HepG2 (cell line): ENCODE results near the gene WBP1. TPM values are rescaled to one million over a fixed set of nuclear protein-coding genes. Genes with fewer than 3 reads are reported as not detected.
A peak's percentile ranks its signal among the peaks of the same experiment; 100 is the strongest.

ENCODE experiments used
- AGO2 ChIP-seq: fragments of 200-400 bp; formaldehyde crosslinking; optimal IDR thresholded peaks from 2 replicates; pipeline ENCODE3; 2017; ENCODE audit warnings: mild to moderate bottlenecking, low read depth, low read length, moderate library complexity
- CREM ChIP-seq, 2 experiments: sonication (generic) in 1 of 2; formaldehyde crosslinking in 1 of 2; IDR thresholded peaks; 2 replicates each; pipeline versions ENCODE4 v1.4.0 to v1.6.1; 2016 to 2020; ENCODE audit warnings: antibody characterized with exemption in 1 of 2, mild to moderate bottlenecking in 1 of 2, missing genetic modification reagents in 1 of 2
- ISL2 ChIP-seq: sonication (generic); formaldehyde crosslinking; IDR thresholded peaks from 2 replicates; pipeline ENCODE4 v1.5.0; 2020; ENCODE audit warnings: missing genetic modification reagents
- KLF13 ChIP-seq: sonication (generic); formaldehyde crosslinking; IDR thresholded peaks from 2 replicates; pipeline ENCODE4 v1.4.0; 2020; ENCODE audit warnings: mild to moderate bottlenecking, missing genetic modification reagents
- KLF6 ChIP-seq: IDR thresholded peaks from 2 replicates; pipeline ENCODE4 v1.8.0; 2016; ENCODE audit warnings: missing biosample characterization, missing genetic modification reagents
- LCORL ChIP-seq, 2 experiments: fragments of 450-650 bp in 1 of 2; sonication (generic) in 1 of 2; formaldehyde crosslinking in 1 of 2; IDR thresholded peaks; 2 replicates each; pipeline versions ENCODE4 v1.5.0 to v1.6.1; 2017 to 2020; ENCODE audit warnings: antibody characterized with exemption in 1 of 2, missing genetic modification reagents in 1 of 2
- NR2C2 ChIP-seq: sonication (generic); formaldehyde crosslinking; IDR thresholded peaks from 2 replicates; pipeline ENCODE4 v1.4.0; 2020; ENCODE audit warnings: missing genetic modification reagents, mild to moderate bottlenecking, moderate library complexity, borderline replicate concordance
- TARDBP ChIP-seq: sonication (generic); formaldehyde crosslinking; IDR thresholded peaks from 2 replicates; pipeline ENCODE4 v1.8.0; 2022; ENCODE audit warnings: mild to moderate bottlenecking, missing genetic modification reagents
- YY1 ChIP-seq: IDR thresholded peaks from 2 replicates; pipeline ENCODE4 v1.6.1; 2011; ENCODE audit warnings: low read length, low read depth, moderate library complexity, mild to moderate bottlenecking; ENCODE audit not compliant: insufficient read depth, insufficient replicate concordance
- ZIK1 ChIP-seq: sonication (generic); formaldehyde crosslinking; IDR thresholded peaks from 2 replicates; pipeline ENCODE4 v1.5.0; 2020; ENCODE audit warnings: mild to moderate bottlenecking, low read depth, missing genetic modification reagents, borderline replicate concordance
- polyA plus RNA-seq, 8 experiments: library from polyadenylated mRNA; depleted of rRNA in 3 of 8; stranded (reverse) in 7 of 8; unstranded in 1 of 8; fragments of >200 nt; fragmentation: Illumina TruSeq in 4 of 8; extraction: Trizol in 4 of 8; gene quantifications; 2 replicates each; pipeline versions ENCODE4 v1.2.1 to v1.2.3, GENCODE V29; 2011 to 2016; ENCODE audit warnings: low read depth in 4 of 8, missing spikeins in 1 of 8, mixed read lengths in 1 of 8; ENCODE audit not compliant: insufficient read depth in 1 of 8
- total RNA-seq, 5 experiments: library from RNA; depleted of rRNA; stranded (reverse); fragments of >200 nt; fragmentation: Illumina TruSeq; extraction: Trizol; gene quantifications; 2 replicates each; pipeline ENCODE4 v1.2.3, GENCODE V29; 2016; ENCODE audit warnings: low read depth in 1 of 5
- TF ChIP-seq, protein P1 (sequence below), 2 experiments: fragments of 450-650 bp in 1 of 2; sonication (generic) in 1 of 2; formaldehyde crosslinking; IDR thresholded peaks; 2 replicates each; pipeline versions ENCODE4 v1.5.0 to v1.8.0; 2020 to 2022; ENCODE audit warnings: mild to moderate bottlenecking in 1 of 2, missing genetic modification reagents in 1 of 2
- TF ChIP-seq, protein P2 (sequence below): sonication (generic); formaldehyde crosslinking; IDR thresholded peaks from 2 replicates; pipeline ENCODE4 v1.8.1; 2023; ENCODE audit warnings: mild to moderate bottlenecking, inconsistent platforms, moderate library complexity, missing genetic modification reagents, borderline replicate concordance
- TF ChIP-seq, protein P3 (sequence below): sonication (generic); formaldehyde crosslinking; IDR thresholded peaks from 2 replicates; pipeline ENCODE4 v1.5.0; 2020; ENCODE audit warnings: mild to moderate bottlenecking, missing genetic modification reagents, borderline replicate concordance
- TF ChIP-seq, protein P4 (sequence below): sonication (generic); formaldehyde crosslinking; IDR thresholded peaks from 2 replicates; pipeline ENCODE4 v1.4.0; 2020; ENCODE audit warnings: mild to moderate bottlenecking, missing genetic modification reagents

The WBP1 gene
- total and polyA plus RNA-seq, 2 of the 13 experiments (the other 11 are each of a cell fraction or from before 2014, with no cell fraction given) = 38.8 to 85.7 TPM

DNA sequence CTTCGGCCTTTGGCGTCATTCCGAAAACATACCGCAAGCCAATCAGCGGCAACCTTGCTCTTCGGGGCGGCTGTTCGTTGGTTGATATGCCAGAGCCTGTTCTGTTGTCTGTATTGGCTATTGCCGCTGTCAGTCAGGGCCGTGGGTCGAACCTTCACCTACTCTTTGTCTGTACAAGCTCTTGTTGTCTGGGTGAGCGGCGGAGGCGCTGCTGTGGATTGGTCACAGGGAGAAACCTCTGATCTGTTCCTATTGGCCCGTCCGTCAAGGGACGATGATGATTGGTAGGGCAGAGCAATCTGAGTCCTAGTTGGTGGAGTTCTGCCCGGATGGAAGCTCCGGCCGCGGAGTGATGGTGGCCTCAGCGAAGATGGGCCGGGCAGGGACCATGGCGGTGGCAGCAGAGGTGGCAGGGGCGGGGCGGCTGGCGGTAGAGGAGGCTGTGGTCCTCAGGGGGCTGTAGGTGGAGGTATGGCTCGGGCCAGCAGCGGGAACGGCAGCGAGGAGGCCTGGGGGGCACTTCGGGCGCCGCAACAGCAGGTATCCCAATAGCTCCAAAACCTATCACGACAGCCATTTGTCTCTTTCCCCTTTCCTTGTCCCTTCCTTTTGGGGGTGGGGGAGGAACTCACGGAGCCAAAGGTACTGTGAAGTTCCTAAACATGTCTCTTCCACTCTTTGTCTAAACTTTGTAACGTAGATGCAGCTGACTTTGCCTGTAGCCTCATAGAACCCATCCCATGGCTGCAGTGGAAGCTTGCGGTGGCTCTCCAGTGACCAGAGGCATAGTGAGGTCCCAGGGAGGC is at the start of gene WBP1 (continued):
- TF ChIP-seq KLF6 (CRISPR knock-in tag) (no peak; the same call in 1 of the 2 replicates), LCORL (IDR thresholded peaks at IDR 0.05) (no peak), LCORL (CRISPR knock-in tag; IDR thresholded peaks at IDR 0.05) (peak; percentile 8; the same call in 1 of the 2 replicates), TARDBP (CRISPR knock-in tag) (0 out of 2 replicates have a peak, but pooled peaks have one; percentile 12), AGO2 (peak; percentile 78), KLF13 (CRISPR knock-in tag) (no peak), CREM (IDR thresholded peaks at IDR 0.05) (peak; percentile 95), CREM (CRISPR knock-in tag; IDR thresholded peaks at IDR 0.05) (no peak), ZIK1 (CRISPR knock-in tag) (0 out of 2 replicates have a peak, but pooled peaks have one; percentile 12), YY1 (peak; percentile 88), NR2C2 (CRISPR knock-in tag) (peak; percentile 76), ISL2 (CRISPR knock-in tag) (peak; percentile 9; the same call in 1 of the 2 replicates)
- TF ChIP-seq, protein P1, sequence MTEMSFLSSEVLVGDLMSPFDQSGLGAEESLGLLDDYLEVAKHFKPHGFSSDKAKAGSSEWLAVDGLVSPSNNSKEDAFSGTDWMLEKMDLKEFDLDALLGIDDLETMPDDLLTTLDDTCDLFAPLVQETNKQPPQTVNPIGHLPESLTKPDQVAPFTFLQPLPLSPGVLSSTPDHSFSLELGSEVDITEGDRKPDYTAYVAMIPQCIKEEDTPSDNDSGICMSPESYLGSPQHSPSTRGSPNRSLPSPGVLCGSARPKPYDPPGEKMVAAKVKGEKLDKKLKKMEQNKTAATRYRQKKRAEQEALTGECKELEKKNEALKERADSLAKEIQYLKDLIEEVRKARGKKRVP (CRISPR knock-in tag; IDR thresholded peaks at IDR 0.05) = no peak
- TF ChIP-seq, protein P2, sequence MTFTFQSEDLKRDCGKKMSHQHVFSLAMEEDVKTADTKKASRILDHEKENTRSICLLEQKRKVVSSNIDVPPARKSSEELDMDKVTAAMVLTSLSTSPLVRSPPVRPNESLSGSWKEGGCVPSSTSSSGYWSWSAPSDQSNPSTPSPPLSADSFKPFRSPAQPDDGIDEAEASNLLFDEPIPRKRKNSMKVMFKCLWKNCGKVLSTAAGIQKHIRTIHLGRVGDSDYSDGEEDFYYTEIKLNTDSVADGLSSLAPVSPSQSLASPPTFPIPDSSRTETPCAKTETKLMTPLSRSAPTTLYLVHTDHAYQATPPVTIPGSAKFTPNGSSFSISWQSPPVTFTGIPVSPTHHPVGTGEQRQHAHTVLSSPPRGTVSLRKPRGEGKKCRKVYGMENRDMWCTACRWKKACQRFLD (CRISPR knock-in tag) = no peak
- TF ChIP-seq, protein P3, sequence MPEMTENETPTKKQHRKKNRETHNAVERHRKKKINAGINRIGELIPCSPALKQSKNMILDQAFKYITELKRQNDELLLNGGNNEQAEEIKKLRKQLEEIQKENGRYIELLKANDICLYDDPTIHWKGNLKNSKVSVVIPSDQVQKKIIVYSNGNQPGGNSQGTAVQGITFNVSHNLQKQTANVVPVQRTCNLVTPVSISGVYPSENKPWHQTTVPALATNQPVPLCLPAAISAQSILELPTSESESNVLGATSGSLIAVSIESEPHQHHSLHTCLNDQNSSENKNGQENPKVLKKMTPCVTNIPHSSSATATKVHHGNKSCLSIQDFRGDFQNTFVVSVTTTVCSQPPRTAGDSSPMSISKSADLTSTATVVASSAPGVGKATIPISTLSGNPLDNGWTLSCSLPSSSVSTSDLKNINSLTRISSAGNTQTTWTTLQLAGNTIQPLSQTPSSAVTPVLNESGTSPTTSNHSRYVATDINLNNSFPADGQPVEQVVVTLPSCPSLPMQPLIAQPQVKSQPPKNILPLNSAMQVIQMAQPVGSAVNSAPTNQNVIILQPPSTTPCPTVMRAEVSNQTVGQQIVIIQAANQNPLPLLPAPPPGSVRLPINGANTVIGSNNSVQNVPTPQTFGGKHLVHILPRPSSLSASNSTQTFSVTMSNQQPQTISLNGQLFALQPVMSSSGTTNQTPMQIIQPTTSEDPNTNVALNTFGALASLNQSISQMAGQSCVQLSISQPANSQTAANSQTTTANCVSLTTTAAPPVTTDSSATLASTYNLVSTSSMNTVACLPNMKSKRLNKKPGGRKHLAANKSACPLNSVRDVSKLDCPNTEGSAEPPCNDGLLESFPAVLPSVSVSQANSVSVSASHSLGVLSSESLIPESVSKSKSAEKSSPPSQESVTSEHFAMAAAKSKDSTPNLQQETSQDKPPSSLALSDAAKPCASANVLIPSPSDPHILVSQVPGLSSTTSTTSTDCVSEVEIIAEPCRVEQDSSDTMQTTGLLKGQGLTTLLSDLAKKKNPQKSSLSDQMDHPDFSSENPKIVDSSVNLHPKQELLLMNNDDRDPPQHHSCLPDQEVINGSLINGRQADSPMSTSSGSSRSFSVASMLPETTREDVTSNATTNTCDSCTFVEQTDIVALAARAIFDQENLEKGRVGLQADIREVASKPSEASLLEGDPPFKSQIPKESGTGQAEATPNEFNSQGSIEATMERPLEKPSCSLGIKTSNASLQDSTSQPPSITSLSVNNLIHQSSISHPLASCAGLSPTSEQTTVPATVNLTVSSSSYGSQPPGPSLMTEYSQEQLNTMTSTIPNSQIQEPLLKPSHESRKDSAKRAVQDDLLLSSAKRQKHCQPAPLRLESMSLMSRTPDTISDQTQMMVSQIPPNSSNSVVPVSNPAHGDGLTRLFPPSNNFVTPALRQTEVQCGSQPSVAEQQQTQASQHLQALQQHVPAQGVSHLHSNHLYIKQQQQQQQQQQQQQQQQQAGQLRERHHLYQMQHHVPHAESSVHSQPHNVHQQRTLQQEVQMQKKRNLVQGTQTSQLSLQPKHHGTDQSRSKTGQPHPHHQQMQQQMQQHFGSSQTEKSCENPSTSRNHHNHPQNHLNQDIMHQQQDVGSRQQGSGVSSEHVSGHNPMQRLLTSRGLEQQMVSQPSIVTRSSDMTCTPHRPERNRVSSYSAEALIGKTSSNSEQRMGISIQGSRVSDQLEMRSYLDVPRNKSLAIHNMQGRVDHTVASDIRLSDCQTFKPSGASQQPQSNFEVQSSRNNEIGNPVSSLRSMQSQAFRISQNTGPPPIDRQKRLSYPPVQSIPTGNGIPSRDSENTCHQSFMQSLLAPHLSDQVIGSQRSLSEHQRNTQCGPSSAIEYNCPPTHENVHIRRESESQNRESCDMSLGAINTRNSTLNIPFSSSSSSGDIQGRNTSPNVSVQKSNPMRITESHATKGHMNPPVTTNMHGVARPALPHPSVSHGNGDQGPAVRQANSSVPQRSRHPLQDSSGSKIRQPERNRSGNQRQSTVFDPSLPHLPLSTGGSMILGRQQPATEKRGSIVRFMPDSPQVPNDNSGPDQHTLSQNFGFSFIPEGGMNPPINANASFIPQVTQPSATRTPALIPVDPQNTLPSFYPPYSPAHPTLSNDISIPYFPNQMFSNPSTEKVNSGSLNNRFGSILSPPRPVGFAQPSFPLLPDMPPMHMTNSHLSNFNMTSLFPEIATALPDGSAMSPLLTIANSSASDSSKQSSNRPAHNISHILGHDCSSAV (CRISPR knock-in tag) = no peak
- TF ChIP-seq, protein P4, sequence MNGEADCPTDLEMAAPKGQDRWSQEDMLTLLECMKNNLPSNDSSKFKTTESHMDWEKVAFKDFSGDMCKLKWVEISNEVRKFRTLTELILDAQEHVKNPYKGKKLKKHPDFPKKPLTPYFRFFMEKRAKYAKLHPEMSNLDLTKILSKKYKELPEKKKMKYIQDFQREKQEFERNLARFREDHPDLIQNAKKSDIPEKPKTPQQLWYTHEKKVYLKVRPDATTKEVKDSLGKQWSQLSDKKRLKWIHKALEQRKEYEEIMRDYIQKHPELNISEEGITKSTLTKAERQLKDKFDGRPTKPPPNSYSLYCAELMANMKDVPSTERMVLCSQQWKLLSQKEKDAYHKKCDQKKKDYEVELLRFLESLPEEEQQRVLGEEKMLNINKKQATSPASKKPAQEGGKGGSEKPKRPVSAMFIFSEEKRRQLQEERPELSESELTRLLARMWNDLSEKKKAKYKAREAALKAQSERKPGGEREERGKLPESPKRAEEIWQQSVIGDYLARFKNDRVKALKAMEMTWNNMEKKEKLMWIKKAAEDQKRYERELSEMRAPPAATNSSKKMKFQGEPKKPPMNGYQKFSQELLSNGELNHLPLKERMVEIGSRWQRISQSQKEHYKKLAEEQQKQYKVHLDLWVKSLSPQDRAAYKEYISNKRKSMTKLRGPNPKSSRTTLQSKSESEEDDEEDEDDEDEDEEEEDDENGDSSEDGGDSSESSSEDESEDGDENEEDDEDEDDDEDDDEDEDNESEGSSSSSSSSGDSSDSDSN (CRISPR knock-in tag) = peak; percentile 34
